ENCODE data around the gene MRPL47.

DNA sequence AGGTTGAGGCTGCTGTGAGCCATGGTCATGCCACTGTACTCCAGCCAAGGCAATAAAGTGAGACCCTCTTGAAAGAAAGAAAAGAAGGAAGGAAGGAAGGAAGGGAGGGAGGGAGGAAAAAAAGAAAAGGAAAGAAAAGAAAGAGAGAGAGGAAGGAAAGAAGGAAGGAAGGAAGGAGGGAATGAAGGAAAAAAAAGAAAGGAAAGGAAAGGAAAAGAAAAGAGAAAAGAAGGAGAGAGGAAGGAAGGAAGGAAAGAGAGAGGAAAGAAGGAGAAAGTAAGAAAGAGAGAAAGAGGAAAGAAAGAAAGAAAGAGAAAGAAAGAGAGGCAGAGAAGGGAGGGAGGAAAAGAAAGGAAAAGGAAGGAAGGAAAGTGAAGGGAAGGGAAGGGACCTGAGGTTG, 62.1 kb downstream of the MRPL47 start:
- TF ChIP-seq, protein P1, sequence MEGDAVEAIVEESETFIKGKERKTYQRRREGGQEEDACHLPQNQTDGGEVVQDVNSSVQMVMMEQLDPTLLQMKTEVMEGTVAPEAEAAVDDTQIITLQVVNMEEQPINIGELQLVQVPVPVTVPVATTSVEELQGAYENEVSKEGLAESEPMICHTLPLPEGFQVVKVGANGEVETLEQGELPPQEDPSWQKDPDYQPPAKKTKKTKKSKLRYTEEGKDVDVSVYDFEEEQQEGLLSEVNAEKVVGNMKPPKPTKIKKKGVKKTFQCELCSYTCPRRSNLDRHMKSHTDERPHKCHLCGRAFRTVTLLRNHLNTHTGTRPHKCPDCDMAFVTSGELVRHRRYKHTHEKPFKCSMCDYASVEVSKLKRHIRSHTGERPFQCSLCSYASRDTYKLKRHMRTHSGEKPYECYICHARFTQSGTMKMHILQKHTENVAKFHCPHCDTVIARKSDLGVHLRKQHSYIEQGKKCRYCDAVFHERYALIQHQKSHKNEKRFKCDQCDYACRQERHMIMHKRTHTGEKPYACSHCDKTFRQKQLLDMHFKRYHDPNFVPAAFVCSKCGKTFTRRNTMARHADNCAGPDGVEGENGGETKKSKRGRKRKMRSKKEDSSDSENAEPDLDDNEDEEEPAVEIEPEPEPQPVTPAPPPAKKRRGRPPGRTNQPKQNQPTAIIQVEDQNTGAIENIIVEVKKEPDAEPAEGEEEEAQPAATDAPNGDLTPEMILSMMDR (IDR thresholded peaks at IDR 0.05), result no peak
- TF ChIP-seq POLR2A (IDR thresholded peaks at IDR 0.05), result no peak
